HFF-Myc (cell line): ENCODE results near the gene MEX3B.

Experiments
- DNase-seq: peaks from one replicate; pipeline ENCODE4 v3.0.0-alpha.2; 2011; ENCODE audit warnings: low read depth; ENCODE audit errors: extremely low read depth
- H3K4me3 ChIP-seq: replicated peaks from 2 replicates; pipeline ENCODE4 v1.5.1; 2011; ENCODE audit warnings: low read depth, mild to moderate bottlenecking, control low read depth, low read length
- CTCF ChIP-seq: IDR thresholded peaks from 2 replicates; pipeline ENCODE4 v1.5.1; 2012; ENCODE audit warnings: mild to moderate bottlenecking, low read depth, low read length, control low read depth; ENCODE audit errors: missing control alignments

The MEX3B gene

DNA sequence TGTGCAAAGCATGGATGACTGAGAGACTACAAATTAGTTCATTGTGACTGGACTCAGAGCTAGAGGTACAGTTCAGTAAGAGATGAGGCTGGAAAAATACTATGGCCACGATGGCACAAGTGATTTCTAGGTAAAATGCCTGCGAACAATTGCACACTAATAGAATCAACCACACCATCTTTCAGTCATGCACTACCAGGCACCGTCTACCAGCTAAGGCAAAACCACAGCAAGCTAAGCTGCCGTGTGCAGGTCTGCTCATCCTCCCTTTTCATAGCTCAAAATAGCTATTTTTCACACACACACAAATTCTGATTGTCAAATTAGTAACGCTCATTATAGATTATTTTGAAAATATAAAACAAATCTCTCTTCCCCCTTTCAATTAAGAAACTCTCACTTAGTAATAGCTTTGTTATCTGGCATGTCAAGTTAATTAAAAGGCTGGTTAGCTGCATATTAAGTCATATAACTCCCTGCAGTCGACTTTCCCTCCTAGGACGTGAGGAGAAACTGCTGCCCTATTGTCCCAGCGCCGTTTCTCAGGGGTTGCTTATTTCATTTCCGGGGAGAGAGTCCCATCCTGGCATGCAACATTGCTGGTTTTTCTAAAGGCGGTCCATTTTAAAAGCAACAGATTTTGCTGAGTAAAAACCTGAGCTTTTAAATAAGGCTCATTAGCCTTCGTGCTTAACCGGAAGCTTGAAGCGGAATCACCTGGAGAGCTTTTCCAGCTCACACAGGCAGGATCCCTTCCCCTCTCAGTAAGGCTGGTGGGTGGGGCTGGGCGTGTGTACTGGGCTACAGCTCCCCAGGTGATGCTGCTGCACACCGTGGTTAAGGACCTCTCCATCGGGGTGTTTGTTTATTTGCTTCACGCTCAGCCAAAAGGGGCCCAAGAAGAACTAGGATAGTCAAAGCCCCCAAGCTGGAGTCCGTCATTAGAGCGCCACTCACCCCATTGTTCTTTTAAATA, 16.9 kb upstream of the MEX3B start:
- no peak for DNase-seq
- no peak overlapping the region for H3K4me3 ChIP-seq
- no peak for TF ChIP-seq CTCF

DNA sequence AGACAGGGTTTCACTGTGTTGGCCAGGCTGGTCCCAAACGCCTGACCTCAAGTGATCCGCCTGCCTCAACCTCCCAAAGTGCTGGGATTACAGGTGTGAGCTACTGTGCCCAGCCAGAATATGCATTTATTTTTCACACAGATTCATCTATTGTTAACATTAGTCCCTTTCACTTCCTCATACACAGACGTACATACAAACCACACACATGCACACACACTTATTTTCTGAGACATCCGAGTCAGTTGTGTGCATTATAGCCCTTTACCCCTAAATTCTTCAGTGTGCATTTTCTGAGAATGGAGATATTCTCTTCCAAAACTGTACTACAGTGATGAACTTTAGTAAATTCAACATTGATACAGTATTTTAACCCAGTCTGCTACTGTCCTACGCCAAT, 15.0 kb upstream of the MEX3B start:
- DNase-seq, result no peak
- no peak for TF ChIP-seq CTCF
- no peak overlapping the region for H3K4me3 ChIP-seq

DNA sequence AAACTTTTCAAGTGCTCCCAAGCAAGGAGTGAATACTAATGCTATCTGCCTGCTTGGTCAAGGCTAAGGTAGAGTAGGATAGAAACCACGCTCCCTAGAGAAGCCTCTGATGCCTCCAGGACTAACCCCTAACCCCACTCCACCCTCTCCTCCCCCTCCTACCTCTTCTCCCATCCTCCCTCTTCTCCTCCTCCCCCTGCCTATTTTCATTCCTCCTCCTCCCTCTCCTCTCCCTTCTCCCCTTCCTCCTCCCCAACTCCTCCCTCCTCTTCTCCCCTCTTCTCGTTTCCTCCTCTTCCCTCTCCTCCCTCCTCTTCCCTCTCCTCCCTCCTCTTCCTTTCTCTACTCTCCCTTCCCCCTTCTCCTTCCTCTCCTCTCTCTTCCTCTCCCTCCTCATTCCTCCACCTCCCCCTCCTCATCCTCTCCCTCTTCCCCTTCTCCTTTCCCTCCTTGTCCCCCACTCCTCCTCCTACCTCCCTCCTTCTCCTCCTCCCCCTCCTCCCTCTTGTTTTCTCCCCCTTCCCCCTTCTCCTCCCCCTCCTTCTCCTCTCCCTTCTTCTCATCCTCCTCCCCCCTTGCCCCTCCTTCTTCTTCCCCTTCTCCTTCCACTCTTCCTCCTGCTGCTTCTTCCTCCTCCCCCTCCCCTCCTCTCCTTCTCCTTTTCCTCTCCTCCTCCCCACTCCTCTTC, 12.8 kb upstream of the MEX3B start:
- DNase-seq, result no peak
- H3K4me3 ChIP-seq, result no peak overlapping the region
- TF ChIP-seq CTCF, result no peak

DNA sequence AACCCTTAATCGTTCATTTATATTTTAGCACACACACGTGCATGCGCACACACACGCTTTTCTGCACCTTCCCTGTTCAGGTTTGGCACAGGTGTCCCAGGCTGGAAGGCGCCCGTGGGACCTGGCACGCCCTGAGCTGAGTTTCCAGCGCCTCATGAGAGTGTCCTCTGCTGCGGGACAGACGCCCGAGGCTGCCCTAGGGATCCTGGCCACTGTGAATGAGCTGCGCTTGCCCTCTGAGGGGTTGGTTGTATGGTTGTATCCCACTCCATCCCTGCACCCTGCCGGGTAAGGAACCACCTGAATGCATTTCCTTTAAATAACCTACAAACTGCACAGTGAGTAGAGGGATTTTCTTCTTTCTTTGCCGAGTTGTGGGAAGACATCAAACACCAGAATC, 12.2 kb upstream of the MEX3B start:
- no peak for TF ChIP-seq CTCF
- H3K4me3 ChIP-seq, result no peak overlapping the region
- no peak for DNase-seq

GRCh38 chr15:82056958-82057823, 11.4 kb upstream of the MEX3B start:
- TF ChIP-seq CTCF, result no peak
- DNase-seq, result no peak
- no peak overlapping the region for H3K4me3 ChIP-seq

DNA sequence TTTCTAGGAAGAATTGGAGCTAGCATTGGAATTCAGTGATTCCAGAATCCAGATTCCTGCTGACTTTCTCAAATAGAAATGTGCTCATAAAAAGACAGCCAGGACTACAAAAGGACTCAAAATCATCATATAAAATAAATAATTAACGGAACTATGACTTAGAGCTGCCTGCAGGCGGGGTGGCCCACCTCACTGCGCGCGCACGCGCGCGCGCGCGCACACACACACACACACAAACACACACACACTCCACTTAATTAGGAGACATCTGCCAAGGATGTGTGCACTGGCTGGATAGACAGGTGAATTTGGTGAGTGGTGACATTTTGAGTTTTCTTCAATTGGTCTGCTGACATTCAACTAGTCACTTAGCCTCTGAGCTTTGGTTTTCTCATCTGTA, 6.9 kb upstream of the MEX3B start:
- H3K4me3 ChIP-seq, result no peak overlapping the region
- no peak for DNase-seq
- no peak for TF ChIP-seq CTCF
